A673 (cell line): ENCODE measurements around the gene CFAP97. TPM values are rescaled to one million over a fixed set of nuclear protein-coding genes. Genes with fewer than 3 reads are reported as not detected.
A peak's percentile ranks its signal among the peaks of the same experiment; 100 is the strongest.

Source experiments
- BruUV-seq: library from RNA; stranded (reverse); fragments of 400-500 nt; replicated peaks from 2 replicates; lab custom pipeline; 2021; lab: Mats Ljungman, UMichigan
- CTCF ChIA-PET: fragments of 300-600 bp; sonication (Branson Sonifier 250); formaldehyde crosslinking; loops from one replicate; lab custom pipeline; 2022; ENCODE audit warnings: antibody characterized with exemption; lab: Charles Lee
- POLR2A ChIA-PET: fragments of 300-600 bp; sonication (Branson Sonifier 250); formaldehyde crosslinking; loops from one replicate; lab custom pipeline; 2022; ENCODE audit warnings: antibody characterized with exemption; ENCODE audit not compliant: low non-redundant PET; lab: Charles Lee
- DNase-seq: peaks from one replicate; pipeline ENCODE4 v3.0.0-alpha.2; 2015; ENCODE audit warnings: low spot score
- H3K27ac ChIP-seq: fragments of 200-600 bp; sonication (generic); 2 replicates; pipeline ENCODE4 v1.5.1; 2016; ENCODE audit warnings: mixed run types, low read depth, mild to moderate bottlenecking, mixed read lengths, antibody characterized with exemption, low read length; ENCODE audit not compliant: poor library complexity, severe bottlenecking
- H3K27me3 ChIP-seq: fragments of 200-600 bp; sonication (generic); replicated peaks from 2 replicates; pipeline ENCODE4 v1.6.1; 2017; ENCODE audit warnings: mixed run types, low read depth, mild to moderate bottlenecking, mixed read lengths, antibody characterized with exemption, low read length; ENCODE audit not compliant: insufficient read depth, poor library complexity
- H3K36me3 ChIP-seq: fragments of 200-600 bp; sonication (generic); 2 replicates; pipeline ENCODE4 v1.6.1; 2016; ENCODE audit warnings: mixed run types, mild to moderate bottlenecking, mixed read lengths, antibody characterized with exemption, low read length; ENCODE audit not compliant: insufficient read depth, poor library complexity, severe bottlenecking
- H3K4me1 ChIP-seq: fragments of 200-600 bp; sonication (generic); 2 replicates; pipeline ENCODE4 v1.6.1; 2017; ENCODE audit warnings: mixed run types, mild to moderate bottlenecking, mixed read lengths, antibody characterized with exemption, low read length; ENCODE audit not compliant: insufficient read depth, poor library complexity, severe bottlenecking
- H3K4me3 ChIP-seq: fragments of 200-600 bp; sonication (generic); 2 replicates; pipeline ENCODE4 v1.5.1; 2016; ENCODE audit warnings: low read depth, mixed run types, mild to moderate bottlenecking, mixed read lengths, low read length; ENCODE audit not compliant: poor library complexity, severe bottlenecking
- H3K9me3 ChIP-seq: fragments of 200-600 bp; sonication (generic); 2 replicates; pipeline ENCODE4 v1.6.1; 2016; ENCODE audit warnings: mixed run types, low read depth, mild to moderate bottlenecking, mixed read lengths, antibody characterized with exemption, low read length; ENCODE audit not compliant: poor library complexity, severe bottlenecking
- EZH2 ChIP-seq: fragments of 200-600 bp; sonication (generic); IDR thresholded peaks from 2 replicates; pipeline ENCODE4 v1.6.1; 2017; ENCODE audit warnings: borderline replicate concordance, low read depth, mild to moderate bottlenecking, mixed read lengths, antibody characterized with exemption, low read length; ENCODE audit not compliant: poor library complexity, severe bottlenecking
- intact Hi-C: fragments of 100-400 bp; cut with micrococcal nuclease; formaldehyde crosslinking; loops from one replicate; pipeline ENCODE4 v1.10.0; 2022; ENCODE audit not compliant: unreplicated experiment
- total RNA-seq: library from RNA; stranded (reverse); gene quantifications from 2 replicates; pipeline ENCODE4 v1.2.3, GENCODE V29; 2021
- TF ChIP-seq, protein P1 (sequence below): fragments of 300-800, 200-600 bp; sonication (generic); conservative IDR thresholded peaks from 2 replicates; pipeline ENCODE4 v1.5.1; 2017; ENCODE audit warnings: low read depth, mild to moderate bottlenecking, antibody characterized with exemption, low read length, moderate library complexity, mixed read lengths

CFAP97 gene
- total RNA-seq, 1 experiment from 2014 or later = 28.9 TPM

DNA sequence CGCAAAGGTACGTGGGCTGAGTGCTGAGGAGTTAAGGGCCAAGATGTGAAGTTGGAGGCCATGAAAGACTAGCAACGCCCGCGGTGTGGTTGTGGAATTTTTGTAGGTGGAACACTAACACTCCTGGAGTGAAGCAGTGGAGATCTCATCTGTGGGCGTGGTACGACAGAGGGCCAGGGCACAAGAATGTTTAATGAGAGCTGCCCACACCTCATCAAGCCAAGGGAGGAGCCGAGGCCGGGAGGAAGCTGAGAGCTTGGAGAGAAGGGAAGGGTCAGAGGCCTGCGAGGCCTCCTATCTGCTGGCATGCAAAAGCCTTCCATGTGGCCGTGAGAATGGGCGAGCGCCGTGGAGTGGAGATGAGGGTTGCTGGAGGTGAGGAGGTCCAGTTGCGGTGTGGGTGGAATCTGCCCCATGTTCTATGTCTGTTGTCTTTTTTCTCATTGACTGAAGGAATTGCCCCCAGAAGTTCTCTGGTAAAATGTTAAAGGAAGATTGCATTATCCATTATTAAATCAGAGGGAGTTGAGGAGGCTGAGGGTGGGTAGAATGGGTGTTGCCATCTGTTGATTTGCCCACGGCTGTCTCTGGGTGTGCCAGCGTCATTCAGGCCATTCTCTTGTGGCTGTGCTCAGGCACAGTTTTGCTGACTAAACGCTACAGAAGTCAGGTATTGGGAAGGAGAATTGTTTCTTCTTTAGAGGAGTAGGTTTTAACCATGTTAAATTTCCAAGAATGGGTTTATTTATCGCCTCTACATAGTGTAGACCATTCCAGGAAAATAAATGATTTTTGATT is 25.4 kb upstream of the CFAP97 start:
- intact Hi-C loops = no loop called here
- H3K36me3 ChIP-seq = no peaks in the 10 kb centered on the region
- CTCF ChIA-PET = no interaction called here
- POLR2A ChIA-PET = no interaction called here
- H3K4me3 ChIP-seq = no peak overlapping the region
- no peaks in the 10 kb centered on the region for H3K9me3 ChIP-seq
- TF ChIP-seq, protein P1, sequence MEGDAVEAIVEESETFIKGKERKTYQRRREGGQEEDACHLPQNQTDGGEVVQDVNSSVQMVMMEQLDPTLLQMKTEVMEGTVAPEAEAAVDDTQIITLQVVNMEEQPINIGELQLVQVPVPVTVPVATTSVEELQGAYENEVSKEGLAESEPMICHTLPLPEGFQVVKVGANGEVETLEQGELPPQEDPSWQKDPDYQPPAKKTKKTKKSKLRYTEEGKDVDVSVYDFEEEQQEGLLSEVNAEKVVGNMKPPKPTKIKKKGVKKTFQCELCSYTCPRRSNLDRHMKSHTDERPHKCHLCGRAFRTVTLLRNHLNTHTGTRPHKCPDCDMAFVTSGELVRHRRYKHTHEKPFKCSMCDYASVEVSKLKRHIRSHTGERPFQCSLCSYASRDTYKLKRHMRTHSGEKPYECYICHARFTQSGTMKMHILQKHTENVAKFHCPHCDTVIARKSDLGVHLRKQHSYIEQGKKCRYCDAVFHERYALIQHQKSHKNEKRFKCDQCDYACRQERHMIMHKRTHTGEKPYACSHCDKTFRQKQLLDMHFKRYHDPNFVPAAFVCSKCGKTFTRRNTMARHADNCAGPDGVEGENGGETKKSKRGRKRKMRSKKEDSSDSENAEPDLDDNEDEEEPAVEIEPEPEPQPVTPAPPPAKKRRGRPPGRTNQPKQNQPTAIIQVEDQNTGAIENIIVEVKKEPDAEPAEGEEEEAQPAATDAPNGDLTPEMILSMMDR = no peak
- TF ChIP-seq EZH2 = no peak
- H3K4me1 ChIP-seq = no peaks in the 10 kb centered on the region
- DNase-seq = no peak
- H3K27me3 ChIP-seq = no peaks in the 10 kb centered on the region
- H3K27ac ChIP-seq = no peak overlapping the region
- BruUV-seq = no TSS peak

DNA sequence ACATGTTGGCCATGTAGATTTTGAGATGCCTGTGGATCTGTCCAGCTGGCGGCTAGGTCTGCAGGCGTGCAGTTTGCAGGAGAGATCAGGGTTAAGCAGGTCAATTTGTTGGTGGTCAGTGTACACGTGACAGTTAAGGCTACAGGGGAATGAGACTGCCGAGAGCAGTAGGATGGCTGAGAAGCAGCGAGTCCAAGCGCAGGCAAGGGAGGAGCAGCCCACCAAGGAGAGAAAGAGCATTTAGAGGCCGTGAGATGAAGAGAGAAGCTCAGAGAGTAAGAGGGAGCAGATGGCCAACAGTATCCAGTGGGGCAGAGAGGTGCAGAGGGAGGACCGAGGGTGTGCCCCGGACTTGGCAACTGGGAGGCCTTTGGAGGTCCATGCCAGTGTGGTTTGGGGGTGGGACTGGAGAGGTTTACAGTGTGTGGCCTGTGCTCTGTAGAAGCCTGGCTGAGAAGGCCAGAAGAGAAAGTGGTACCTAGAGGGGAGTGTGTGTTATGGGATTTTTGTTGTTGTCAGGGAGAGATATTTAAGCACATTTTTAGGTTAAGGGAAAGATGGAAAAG is 24.0 kb upstream of the CFAP97 start:
- TF ChIP-seq, protein P1 = no peak
- TF ChIP-seq EZH2 = no peak
- no peak overlapping the region for H3K27ac ChIP-seq
- H3K4me1 ChIP-seq = no peaks in the 10 kb centered on the region
- CTCF ChIA-PET = no interaction called here
- H3K4me3 ChIP-seq = no peak overlapping the region
- POLR2A ChIA-PET = no interaction called here
- no peak for DNase-seq
- intact Hi-C loops = no loop called here
- no peaks in the 10 kb centered on the region for H3K36me3 ChIP-seq
- no peaks in the 10 kb centered on the region for H3K27me3 ChIP-seq
- no peaks in the 10 kb centered on the region for H3K9me3 ChIP-seq
- BruUV-seq = no TSS peak

DNA sequence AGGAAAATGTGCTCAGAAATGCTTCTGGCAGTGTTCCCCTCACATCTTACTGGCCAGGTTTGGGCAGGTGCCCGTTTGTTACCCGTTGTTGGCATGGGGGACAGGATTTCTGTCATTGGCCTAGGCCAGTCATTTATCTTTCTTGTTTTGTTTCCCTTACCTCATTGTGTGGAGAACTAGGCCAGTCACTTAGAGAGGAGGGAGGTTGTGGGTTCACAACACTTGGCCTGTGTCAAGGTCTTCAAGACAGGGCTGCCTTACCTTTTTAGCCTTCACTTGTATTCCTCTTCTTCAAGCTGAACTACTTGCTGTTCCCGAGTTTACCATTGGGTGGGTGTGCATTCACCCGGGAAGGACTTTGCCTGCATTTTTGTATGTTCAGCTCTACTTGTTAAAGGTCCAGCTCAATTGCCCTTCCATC is 23.3 kb upstream of the CFAP97 start:
- no peaks in the 10 kb centered on the region for H3K9me3 ChIP-seq
- TF ChIP-seq, protein P1 = peak; percentile 36; the same call in 1 of the 2 replicates
- TF ChIP-seq EZH2 = no peak
- H3K36me3 ChIP-seq = no peaks in the 10 kb centered on the region
- no peak for DNase-seq
- H3K4me1 ChIP-seq = no peaks in the 10 kb centered on the region
- intact Hi-C loops = no loop called here
- ChIA-PET POLR2A (no interaction called here), CTCF (no interaction called here)
- H3K4me3 ChIP-seq = no peak overlapping the region
- no peaks in the 10 kb centered on the region for H3K27me3 ChIP-seq
- BruUV-seq = no TSS peak
- no peak overlapping the region for H3K27ac ChIP-seq
